Stimulated activated naive CD4-positive, alpha-beta T cell (primary cell): ENCODE results near the gene CCNK.

Source experiments
- DNase-seq, 6 experiments: peaks; one replicate each; lab custom pipeline; 2025; lab: John Stamatoyannopoulos, UW

CCNK gene

DNA sequence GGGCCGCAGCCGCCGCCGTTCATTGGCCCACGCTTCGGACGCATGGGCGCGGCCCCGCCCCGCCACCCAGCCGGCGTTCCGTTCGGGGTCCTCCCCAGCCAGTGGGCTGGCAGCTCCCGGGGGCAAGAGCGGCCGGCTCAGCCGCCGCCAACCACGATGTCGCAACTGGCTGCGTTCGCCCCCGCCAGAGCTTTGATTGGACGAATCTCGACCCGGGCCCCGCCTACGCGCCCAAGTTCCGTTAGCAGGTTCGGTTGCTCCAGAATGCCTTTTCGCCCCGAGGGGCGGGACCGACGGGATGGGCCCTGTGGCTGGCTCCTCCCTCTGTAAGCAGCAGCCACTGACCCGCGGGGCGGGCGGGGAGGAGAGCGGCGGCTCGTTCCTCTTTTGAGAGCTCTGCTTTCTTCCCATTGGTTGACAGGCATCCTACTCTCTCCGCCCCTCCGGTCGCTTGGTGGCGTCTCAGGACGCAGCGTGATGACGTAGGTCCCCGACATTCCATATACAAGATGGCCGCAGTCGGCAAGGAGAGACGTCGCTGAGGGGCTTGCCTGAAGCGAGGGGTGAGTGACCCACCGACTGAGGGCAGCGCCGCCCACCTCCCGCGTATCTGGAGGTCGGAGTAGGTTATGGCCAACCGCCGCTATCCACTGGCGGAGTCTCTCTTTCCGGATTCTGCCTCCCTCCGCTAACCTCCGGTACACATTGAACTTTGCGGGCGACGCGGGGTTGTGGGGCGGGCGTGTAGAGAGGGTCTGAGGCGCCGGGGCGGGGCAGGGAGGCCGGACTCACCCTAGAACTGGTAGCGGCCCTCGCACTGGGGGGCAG, at the start of gene CCNK:
Gene CCNK, plus strand, starts transcription at position 493 of the 828 bp plus-strand sequence. CDS start 11,269 bp downstream, outside the sequence.
- peak; percentile 98 to 100 (median 100) for DNase-seq

- no peak for DNase-seq
Measured at GRCh38 chr14:99431986-99432385, 49.2 kb upstream of the CCNK start.

DNA sequence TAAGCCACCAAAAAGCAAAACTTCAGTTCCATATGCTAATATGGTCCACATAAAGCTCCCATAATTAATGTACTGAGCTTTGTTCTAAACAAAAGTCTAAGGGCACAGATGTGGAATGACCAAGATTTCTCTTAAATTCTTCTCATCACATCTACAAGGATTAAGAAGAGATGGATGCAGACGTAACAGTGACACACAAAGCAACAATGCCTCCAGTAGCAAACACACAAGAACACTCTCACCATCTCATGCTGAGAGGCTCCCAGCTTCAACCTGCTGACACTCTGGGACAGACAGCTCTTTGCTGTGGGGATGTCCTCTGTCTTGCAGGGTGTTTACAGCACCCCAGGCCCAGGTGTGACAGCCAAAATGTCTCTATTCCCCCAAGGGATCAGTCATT, 48.7 kb upstream of the CCNK start:
- DNase-seq, result no peak

DNA sequence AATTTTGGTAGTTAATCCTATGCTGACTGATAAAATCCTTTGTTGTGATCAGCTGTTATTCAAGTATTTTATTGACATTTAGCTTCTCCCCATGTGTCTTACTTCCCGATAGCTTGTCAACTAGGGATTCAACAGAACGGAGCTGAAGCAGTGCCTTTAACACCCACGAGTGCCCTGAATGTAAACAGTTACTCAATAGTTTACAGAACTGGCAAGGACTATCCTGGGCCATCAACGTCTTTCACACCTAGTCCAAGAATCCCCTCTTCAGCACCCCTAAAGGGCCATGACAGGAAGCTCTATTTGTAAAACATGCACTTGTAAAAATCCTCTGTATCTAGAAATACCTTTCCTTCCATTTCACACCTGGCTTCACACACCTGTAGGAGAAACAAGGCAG, 45.9 kb upstream of the CCNK start:
- no peak for DNase-seq

- DNase-seq, result no peak
Measured at GRCh38 chr14:99436247-99437180, 44.7 kb upstream of the CCNK start.

DNA sequence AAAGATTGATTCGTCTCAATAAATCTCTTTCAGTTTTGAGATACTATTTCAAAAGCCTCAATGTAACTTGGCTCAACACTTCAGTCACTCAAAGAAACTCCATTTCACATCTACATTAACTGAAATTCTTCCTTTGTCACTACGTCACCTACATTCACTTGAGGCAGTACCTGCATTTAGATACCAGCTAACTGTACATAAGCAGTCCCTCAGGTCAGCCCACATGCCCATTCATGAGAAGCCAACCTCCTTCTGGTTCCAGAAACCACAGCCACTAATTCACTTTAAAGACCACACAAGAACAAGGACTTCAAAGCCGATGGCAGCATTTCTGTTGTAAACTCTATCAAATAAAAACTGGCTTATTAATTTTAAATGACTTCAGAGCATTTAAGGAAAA, 43.5 kb upstream of the CCNK start:
- DNase-seq, result no peak

- DNase-seq, result no peak
Measured at GRCh38 chr14:99440278-99440677, 40.9 kb upstream of the CCNK start.

DNA sequence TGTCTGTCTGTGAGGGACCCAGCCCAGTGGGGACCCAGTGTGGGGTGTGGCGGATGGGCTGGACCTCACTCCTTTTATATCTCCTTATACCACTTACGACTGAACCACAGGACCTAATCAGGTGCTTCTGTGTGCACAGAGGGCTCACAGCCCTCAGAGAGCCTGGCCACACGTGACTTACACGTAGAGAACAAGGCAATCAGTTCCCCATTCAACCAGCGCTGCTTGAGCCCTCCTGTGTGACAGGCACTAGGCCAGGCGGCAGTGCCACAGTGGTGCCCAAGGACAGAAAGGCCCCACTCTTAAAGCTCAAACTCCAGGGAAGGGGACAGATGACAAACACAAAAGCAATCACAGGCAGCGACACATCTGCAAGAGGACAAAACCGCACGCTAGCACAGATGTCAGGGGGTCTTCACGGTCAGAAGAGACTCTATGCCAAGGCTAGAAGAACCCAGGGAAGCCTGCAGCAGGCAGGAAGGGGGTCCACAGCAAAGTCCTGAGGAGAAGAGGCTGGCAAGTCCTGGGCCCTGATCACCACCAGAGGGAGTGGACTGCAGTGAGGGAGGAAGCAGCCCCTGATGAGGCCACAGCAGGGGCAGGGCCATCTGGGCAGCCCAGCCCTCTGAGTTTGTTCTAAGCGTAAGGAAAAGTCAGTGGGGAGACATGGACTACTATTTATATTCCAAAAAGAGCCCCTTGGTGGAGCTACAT, 39.9 kb upstream of the CCNK start:
- DNase-seq, result no peak

DNA sequence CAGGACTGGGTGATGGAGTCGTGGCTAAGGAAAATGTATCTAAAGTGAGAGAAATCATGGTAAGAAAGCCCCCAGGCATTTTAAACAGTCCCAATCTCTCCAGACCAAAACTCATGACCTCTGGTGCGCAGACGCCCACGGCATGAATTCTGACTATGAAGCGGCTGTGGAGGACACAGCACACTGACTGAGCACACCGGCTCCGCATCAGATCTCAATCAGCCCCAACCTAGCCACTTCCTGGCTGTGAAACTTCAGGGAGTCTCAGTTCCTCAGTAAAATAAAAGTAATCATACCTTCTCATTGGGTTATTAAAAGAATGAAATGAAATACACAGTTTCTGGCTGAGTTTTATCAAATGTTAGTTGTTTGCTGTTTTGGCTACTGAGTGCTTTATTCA, 39.3 kb upstream of the CCNK start:
- DNase-seq, result no peak

GRCh38 chr14:99445931-99446330, 35.3 kb upstream of the CCNK start:
- no peak for DNase-seq

DNA sequence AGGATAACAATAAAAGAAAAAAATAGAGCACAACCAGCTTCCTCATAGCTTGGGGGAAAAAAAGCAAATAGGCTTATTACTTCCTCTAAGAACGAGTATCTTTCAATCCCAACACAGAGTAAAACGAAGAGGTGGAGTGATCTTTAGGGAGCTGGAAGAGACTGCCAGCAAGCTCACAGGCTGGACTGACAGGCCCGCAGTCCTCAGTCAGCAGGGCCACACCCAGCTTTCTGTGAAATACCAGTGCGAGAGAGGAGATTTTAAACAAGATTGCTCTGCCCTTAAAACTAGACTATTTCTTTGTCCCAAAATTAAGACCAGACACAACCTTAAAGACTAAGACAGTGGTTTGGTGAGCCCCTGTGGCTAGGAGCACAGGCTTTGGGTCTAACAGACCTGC, 33.5 kb upstream of the CCNK start:
- DNase-seq, result no peak

GRCh38 chr14:99450266-99450665, 30.9 kb upstream of the CCNK start:
- no peak for DNase-seq

GRCh38 chr14:99451234-99451633, 30.0 kb upstream of the CCNK start:
- no peak for DNase-seq

GRCh38 chr14:99452968-99453367, 28.2 kb upstream of the CCNK start:
- no peak for DNase-seq

GRCh38 chr14:99454246-99454645, 27.0 kb upstream of the CCNK start:
- DNase-seq, result no peak

DNA sequence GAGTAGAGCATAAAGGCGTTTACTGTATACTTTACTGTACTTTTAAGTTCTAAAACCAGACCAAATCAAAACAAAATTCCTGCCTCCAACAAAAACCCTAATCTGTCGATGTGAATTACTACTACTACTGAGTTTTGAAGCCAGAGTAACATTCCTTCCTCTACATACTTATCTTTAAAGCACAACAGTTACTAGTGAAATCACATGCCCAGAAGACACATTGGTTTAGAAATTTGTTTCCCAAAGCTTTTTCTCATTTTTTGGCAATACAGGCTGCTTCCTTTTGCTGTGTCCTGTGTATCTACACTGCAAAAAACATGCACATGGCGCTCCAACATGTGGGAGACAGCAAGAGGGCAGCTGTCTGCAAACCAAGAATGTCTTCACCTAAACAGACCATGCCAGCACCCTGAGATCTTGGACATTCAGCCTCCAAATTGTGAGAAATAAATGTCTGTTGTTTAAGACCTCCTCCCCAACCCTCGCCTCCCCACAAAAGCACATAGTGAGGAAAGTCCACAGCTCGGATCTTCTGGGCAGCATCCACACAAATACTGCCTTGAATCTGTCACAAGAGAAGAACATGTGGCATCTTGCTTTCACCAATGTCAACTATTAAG, 21.6 kb upstream of the CCNK start:
- no peak for DNase-seq

- DNase-seq, result no peak
Measured at GRCh38 chr14:99460793-99461192, 20.4 kb upstream of the CCNK start.

- DNase-seq, result no peak
Measured at GRCh38 chr14:99461411-99462085, 19.7 kb upstream of the CCNK start.

GRCh38 chr14:99462210-99462609, 19.0 kb upstream of the CCNK start:
- no peak for DNase-seq

DNA sequence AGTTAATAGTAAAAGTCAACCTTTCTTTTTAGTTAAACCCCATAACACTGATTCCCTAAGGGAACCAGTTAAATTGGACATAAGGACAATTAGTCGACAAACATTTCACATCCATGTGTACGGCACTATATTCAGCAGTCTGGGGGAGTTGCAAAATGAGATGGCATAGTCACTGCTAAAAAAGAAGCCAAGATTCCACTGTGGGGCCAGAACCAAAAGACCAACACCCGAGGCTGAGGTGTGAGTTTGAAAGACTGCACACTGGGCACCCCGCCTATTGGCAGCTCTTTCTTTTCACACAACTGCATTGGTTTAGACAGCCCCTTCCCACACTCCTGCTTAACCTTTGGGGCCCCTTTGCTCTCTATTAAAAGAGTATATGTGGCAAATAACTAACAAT, 17.2 kb upstream of the CCNK start:
- DNase-seq, result no peak

GRCh38 chr14:99465288-99465687, 15.9 kb upstream of the CCNK start:
- no peak for DNase-seq
